Chondrocyte (in vitro differentiated cells): ENCODE data around the gene GNAQ. TPM values are rescaled to one million over a fixed set of nuclear protein-coding genes. Genes with fewer than 3 reads are reported as not detected.

Source experiments
- DNase-seq: peaks from one replicate; pipeline ENCODE4 v3.0.0; 2021; ENCODE audit warnings: mixed read lengths, low spot score
- H3K27ac Mint-ChIP-seq: one replicate; pipeline ENCODE4 v1.8.0; 2021; ENCODE audit warnings: mild to moderate bottlenecking, moderate library complexity, mixed read lengths; ENCODE audit not compliant: unreplicated experiment
- H3K27me3 Mint-ChIP-seq: 2 replicates; pipeline ENCODE4 v1.8.0; 2021; ENCODE audit warnings: low read depth, mixed read lengths
- H3K36me3 Mint-ChIP-seq: 2 replicates; pipeline ENCODE4 v1.8.0; 2021; ENCODE audit warnings: low read depth, mixed read lengths
- H3K4me1 Mint-ChIP-seq: 2 replicates; pipeline ENCODE4 v1.8.0; 2021; ENCODE audit warnings: low read depth, mild to moderate bottlenecking, mixed read lengths
- H3K4me3 Mint-ChIP-seq: one replicate; pipeline ENCODE4 v1.8.0; 2021; ENCODE audit warnings: mild to moderate bottlenecking, moderate library complexity, mixed read lengths; ENCODE audit not compliant: unreplicated experiment
- H3K9me3 Mint-ChIP-seq: 2 replicates; pipeline ENCODE4 v1.8.0; 2021; ENCODE audit warnings: low read depth, mixed read lengths
- total RNA-seq: library from RNA; stranded (reverse); gene quantifications from 3 replicates; pipeline ENCODE4 v1.2.1, GENCODE V29; 2021
- TF ChIP-seq, protein P1 (sequence below): fragments of 200-600 bp; sonication (generic); IDR thresholded peaks from 2 replicates; pipeline ENCODE4 v1.5.0; 2021; ENCODE audit warnings: antibody characterized with exemption, mild to moderate bottlenecking, moderate library complexity

GNAQ gene
- total RNA-seq, 1 donor from 2014 or later: 87.0 TPM

DNA sequence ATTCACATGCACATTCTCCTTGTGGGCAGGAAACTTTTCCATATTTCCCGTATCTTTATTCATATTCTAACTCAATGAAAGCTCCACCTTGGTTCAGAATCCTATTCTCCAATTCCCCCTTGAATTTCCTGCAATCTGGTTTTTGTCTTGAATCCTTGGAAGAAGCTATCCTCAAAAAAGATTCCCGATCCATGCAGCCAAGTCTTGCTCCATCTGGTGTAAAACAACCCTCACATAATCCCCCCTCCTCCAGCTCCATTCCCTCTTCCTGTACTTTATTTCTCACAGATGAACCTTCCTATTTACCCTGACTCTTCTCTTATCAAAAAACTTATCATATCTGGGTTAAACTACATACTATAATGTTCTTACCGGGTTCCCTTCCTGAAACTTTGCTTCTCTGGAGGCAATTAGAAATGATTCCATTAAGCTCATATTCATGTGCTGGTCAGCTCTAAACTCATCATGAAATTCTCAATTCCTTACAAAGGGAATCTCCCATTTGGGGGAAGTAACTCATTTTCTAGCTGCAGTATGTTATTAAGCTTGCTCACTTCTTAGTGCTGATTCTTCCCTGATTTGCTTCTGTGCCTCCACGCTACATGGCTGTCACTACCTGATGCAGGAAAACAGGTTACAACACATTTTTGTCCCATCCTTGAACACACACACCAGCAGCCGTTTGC, 81.7 kb downstream of the GNAQ start:
- Mint-ChIP-seq H3K4me3 (no peak overlapping the region), H3K27ac (no peak overlapping the region), H3K4me1 (peaks cover 81% of the 10 kb centered on the region), H3K27me3 (no peaks in the 10 kb centered on the region), H3K9me3 (no peaks in the 10 kb centered on the region), H3K36me3 (no peaks in the 10 kb centered on the region)
- TF ChIP-seq, protein P1, sequence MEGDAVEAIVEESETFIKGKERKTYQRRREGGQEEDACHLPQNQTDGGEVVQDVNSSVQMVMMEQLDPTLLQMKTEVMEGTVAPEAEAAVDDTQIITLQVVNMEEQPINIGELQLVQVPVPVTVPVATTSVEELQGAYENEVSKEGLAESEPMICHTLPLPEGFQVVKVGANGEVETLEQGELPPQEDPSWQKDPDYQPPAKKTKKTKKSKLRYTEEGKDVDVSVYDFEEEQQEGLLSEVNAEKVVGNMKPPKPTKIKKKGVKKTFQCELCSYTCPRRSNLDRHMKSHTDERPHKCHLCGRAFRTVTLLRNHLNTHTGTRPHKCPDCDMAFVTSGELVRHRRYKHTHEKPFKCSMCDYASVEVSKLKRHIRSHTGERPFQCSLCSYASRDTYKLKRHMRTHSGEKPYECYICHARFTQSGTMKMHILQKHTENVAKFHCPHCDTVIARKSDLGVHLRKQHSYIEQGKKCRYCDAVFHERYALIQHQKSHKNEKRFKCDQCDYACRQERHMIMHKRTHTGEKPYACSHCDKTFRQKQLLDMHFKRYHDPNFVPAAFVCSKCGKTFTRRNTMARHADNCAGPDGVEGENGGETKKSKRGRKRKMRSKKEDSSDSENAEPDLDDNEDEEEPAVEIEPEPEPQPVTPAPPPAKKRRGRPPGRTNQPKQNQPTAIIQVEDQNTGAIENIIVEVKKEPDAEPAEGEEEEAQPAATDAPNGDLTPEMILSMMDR: no peak
- no peak for DNase-seq

DNA sequence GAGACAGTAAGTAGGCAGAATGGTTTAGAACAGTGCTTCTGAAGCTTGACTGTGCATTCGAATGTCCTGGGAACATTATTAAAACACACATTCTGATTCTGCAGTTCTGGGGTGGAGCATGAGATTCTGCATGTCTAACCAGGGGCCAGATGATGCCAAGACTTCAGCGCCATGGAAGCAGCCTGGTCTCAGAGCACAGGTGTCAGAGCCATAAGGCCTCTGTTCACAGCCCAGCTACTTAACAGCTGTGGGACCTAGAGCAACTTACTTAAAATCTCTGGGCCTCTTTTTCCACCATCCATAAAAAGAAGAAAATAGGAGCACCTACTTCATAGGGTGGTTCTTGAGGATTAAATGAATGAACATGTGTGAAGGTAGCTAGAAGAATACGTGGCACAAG, 84.0 kb downstream of the GNAQ start:
- Mint-ChIP-seq H3K9me3 (no peaks in the 10 kb centered on the region), H3K4me1 (peaks cover 81% of the 10 kb centered on the region), H3K27ac (no peak overlapping the region), H3K27me3 (no peaks in the 10 kb centered on the region), H3K36me3 (no peaks in the 10 kb centered on the region), H3K4me3 (no peak overlapping the region)
- no peak for DNase-seq
- TF ChIP-seq, protein P1: no peak

DNA sequence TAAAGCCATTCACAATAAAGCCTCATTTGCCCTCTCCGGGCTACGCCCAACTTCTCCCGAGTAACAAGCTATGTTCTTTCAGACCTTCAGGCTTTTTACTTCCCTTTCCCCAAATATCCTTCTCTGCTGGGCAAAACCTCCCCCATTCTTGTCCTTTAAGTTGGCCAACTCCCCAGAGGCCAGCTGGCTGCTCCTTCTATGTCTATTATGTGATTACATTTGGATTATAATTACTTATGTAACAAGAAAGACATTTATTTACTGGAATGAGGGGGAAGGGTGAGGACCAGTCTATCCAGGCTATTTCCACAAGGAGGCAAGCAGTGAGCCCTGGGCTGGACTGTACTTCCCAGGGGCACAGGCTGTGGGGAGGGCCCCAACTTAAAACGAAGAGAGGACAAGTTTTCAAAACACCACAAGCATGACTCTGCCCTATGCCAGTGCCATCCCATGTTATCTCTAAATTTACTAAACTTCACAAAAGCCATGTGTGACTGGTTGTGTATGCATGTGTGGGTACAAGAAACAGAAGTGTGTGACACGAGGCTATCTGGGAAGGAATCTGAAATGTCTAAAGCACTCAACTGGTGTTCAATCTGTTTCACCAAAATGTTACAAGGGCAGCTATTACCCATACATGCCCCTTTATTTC, 84.5 kb downstream of the GNAQ start:
- Mint-ChIP-seq H3K9me3 (no peaks in the 10 kb centered on the region), H3K27ac (peak overlapping the region; percentile 71), H3K4me1 (peaks cover 82% of the 10 kb centered on the region), H3K36me3 (no peaks in the 10 kb centered on the region), H3K27me3 (no peaks in the 10 kb centered on the region), H3K4me3 (peak overlapping the region; percentile 23)
- no peak for DNase-seq
- TF ChIP-seq, protein P1: no peak

DNA sequence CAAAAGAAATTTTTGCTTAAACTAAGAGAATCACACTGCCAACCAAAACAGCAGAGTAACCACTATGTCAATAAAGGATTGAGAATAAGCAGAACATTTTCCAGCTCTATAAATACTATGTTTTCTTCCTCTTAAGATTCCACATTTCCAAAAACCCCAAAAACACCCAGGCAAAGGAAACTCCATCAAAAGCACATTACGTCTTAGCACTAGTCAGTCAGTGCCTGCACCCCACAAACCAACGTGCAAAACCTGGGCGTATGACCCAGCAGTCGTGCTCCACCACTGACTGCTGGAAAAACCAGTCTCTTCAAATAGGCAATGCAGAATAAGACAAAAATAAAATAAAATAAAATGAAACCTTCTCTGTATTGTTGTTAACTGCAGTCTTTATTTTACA, 85.3 kb downstream of the GNAQ start:
- H3K4me3 Mint-ChIP-seq: no peak overlapping the region
- H3K4me1 Mint-ChIP-seq: peaks cover 82% of the 10 kb centered on the region
- H3K27ac Mint-ChIP-seq: peak overlapping the region; percentile 83
- TF ChIP-seq, protein P1: no peak
- DNase-seq: no peak
- no peaks in the 10 kb centered on the region for H3K27me3 Mint-ChIP-seq
- H3K9me3 Mint-ChIP-seq: no peaks in the 10 kb centered on the region
- H3K36me3 Mint-ChIP-seq: no peaks in the 10 kb centered on the region

DNA sequence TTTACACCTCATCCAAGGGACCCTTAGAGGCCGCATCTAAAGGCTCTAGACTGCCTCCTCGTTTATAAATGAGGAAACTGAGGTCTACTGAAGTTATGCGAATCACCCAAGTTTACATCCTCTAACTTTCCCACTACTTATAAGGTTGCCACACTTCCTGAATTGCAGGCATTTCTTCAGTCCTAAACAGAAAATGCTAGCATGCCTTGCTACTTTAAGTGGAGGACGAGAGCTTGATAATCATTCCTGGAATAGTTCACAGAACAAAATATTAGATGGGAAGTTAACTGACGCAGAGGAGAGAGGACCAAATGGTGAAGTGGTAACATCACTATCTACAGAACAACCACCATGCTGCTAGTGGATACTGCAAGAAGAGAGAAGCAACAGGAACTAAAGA, 85.8 kb downstream of the GNAQ start:
- no peak for DNase-seq
- H3K27ac Mint-ChIP-seq: peak overlapping the region; percentile 83

More for the DNA sequence above, 85.8 kb downstream of the GNAQ start:
- Mint-ChIP-seq H3K4me3 (no peak overlapping the region), H3K27me3 (no peaks in the 10 kb centered on the region), H3K4me1 (peaks cover 82% of the 10 kb centered on the region), H3K36me3 (no peaks in the 10 kb centered on the region), H3K9me3 (no peaks in the 10 kb centered on the region)
- TF ChIP-seq, protein P1: no peak
